ENCODE results near the gene CAPN13. TPM values are rescaled to one million over a fixed set of nuclear protein-coding genes. Genes with fewer than 3 reads are reported as not detected.

CAPN13 gene
- total RNA-seq, 1 donor from 2014 or later: not detected

DNA sequence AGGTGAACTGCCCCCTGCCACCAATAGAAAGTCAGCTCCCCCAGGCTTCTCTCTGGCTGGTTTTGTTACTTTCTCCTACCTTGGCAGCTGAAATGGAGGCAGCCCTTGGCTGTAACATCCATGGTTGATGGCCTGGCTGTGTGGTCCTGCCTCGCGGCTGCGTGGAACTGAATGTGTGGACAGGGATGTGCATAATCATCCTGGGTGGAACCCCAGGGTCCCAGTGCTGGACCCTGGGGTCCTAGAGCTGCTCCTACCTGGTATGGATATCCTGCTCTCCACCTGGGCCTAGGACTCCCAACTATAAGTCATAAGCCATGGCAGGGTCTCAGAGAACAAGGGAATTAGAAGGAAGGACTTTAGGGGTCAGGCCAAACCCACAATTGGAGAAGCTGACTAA is 93.5 kb downstream of the CAPN13 start:
- DNase-seq (ENCODE audit: low spot score in 2 of 2): peak in 1 of 2 donors; percentile 62
- Histone ChIP-seq H3K9me3 (no peaks in the 10 kb centered on the region), H3K27me3 (no peaks in the 10 kb centered on the region), H3K36me3 (no peaks in the 10 kb centered on the region), H3K27ac (no peak overlapping the region), H3K4me3 (no peak overlapping the region), H3K4me1 (no peaks in the 10 kb centered on the region)
- intact Hi-C loops (cut with DNase I): loop anchor here (1.0 to 5.0 kb wide), 3 partner anchors 457 to 809 kb away; partner anchors contain the start of gene EHD3
- TF ChIP-seq, protein P1, sequence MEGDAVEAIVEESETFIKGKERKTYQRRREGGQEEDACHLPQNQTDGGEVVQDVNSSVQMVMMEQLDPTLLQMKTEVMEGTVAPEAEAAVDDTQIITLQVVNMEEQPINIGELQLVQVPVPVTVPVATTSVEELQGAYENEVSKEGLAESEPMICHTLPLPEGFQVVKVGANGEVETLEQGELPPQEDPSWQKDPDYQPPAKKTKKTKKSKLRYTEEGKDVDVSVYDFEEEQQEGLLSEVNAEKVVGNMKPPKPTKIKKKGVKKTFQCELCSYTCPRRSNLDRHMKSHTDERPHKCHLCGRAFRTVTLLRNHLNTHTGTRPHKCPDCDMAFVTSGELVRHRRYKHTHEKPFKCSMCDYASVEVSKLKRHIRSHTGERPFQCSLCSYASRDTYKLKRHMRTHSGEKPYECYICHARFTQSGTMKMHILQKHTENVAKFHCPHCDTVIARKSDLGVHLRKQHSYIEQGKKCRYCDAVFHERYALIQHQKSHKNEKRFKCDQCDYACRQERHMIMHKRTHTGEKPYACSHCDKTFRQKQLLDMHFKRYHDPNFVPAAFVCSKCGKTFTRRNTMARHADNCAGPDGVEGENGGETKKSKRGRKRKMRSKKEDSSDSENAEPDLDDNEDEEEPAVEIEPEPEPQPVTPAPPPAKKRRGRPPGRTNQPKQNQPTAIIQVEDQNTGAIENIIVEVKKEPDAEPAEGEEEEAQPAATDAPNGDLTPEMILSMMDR (IDR thresholded peaks at IDR 0.05): no peak

DNA sequence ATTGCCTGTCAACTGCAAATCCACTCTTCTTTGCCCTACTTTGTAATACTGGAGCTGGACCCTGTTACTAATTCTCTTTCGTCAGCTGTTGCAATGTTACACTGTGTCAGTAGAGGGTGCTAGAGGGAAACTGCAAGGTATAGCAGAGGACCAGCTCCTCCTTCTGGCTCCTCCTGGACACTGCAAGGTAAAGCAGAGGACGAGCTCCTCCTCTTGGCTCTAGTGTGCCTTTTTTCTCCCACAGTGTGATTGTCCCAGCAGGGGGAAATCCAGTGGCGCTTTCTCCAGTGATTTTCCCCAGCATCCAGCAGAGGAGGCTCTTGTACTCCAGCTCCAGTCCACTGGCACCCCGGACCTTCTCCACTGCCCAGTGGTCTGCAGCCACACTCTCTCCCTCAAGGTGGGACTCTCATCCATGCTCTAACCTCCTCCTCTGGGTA is 95.6 kb downstream of the CAPN13 start:
- Histone ChIP-seq H3K36me3 (no peaks in the 10 kb centered on the region), H3K4me3 (no peak overlapping the region), H3K9me3 (no peaks in the 10 kb centered on the region), H3K4me1 (peaks cover 0 to 3% of the 10 kb centered on the region in 2 donors), H3K27me3 (no peaks in the 10 kb centered on the region), H3K27ac (no peak overlapping the region)
- intact Hi-C loops (cut with DNase I): loop anchor here (1.0 to 5.0 kb wide), 3 partner anchors 521 to 811 kb away; partner anchors contain the start of gene EHD3
- DNase-seq (ENCODE audit: low spot score in 2 of 2): peak; percentile 32 to 92
- TF ChIP-seq, protein P1 (IDR thresholded peaks at IDR 0.05): peak; percentile 97 to 99 (median 99)

DNA sequence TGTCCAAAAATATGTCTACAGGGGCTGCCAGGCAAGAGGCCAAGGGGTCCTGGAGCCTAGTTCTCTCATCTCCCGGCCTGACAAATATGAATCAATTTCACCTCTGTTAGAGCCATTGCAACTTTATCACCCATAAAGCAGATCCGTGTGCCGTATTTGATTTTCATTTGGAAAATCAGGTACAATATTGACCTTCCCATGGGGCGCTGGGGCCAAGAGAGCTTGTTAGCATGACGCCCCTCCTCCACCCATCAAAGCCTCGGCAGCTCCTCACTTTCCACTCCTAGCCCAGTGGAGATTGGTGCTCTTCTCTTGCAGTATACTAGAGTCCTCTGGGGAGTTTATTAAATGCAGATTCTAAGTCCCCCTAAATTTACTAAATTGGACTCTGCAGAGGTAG is 96.8 kb downstream of the CAPN13 start:
- DNase-seq (ENCODE audit: low spot score in 2 of 2): peak in 1 of 2 donors; percentile 51
- Histone ChIP-seq H3K27me3 (no peaks in the 10 kb centered on the region), H3K4me1 (peaks cover 0 to 3% of the 10 kb centered on the region in 2 donors), H3K36me3 (no peaks in the 10 kb centered on the region), H3K9me3 (no peaks in the 10 kb centered on the region), H3K27ac (no peak overlapping the region), H3K4me3 (no peak overlapping the region)
- TF ChIP-seq, protein P1 (IDR thresholded peaks at IDR 0.05): no peak
- intact Hi-C loops (cut with DNase I): loop anchor here (5.0 kb wide), 2 partner anchors 522 to 812 kb away; partner anchors contain the start of gene EHD3

DNA sequence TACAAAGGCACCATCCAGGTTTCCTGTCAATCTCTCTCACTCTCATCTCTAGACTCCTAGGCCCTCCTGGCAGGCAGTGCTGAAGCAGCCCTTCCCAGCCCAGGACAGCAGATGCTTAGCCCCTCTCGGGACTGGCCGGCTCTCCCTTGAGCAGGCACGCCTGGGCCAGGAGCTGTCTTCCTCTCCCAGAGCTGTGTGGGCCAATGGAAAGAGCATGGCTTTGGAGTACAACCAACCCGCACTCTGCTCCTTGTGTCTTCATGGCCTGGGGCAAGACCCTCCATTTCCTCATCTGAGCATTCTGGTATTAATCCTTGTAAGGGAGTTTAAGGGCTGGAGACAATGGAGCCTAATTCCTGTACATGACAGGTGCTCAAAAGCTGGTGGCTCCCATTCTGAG is 97.2 kb downstream of the CAPN13 start:
- TF ChIP-seq, protein P1 (IDR thresholded peaks at IDR 0.05): no peak
- intact Hi-C loops (cut with DNase I): loop anchor here (5.0 kb wide), 2 partner anchors 522 to 812 kb away; partner anchors contain the start of gene EHD3
- peak in 1 of 2 donors; percentile 50 for DNase-seq (ENCODE audit: low spot score in 2 of 2)

DNA sequence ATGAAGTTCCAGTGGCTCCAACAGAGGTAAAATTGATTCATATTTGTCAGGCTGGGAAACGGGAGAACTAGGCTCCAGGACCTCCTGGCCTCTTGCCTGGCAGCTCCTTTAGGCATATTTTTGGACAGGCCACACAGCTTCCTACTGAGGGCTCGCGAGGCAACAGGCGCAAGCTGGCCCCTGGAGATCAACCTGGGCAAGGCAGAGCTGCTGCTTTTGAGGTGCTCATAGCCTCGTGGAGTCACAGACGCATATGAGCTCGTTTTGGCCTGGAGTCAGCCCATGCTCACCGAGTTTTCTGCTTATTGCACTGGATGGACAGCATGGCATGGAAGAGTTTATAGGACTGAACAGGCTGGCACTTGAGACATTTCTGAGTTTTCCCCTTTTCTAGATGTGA is 97.7 kb downstream of the CAPN13 start:
- intact Hi-C loops (cut with DNase I): loop anchor here (5.0 kb wide), 5 partner anchors 142 to 362 kb away; partner anchors contain the start of gene LCLAT1
- Histone ChIP-seq H3K4me1 (peaks cover 0 to 3% of the 10 kb centered on the region in 2 donors), H3K27ac (no peak overlapping the region), H3K9me3 (no peaks in the 10 kb centered on the region), H3K36me3 (no peaks in the 10 kb centered on the region), H3K27me3 (no peaks in the 10 kb centered on the region), H3K4me3 (no peak overlapping the region)
- DNase-seq (ENCODE audit: low spot score in 2 of 2): peak in 1 of 2 donors; percentile 42
- TF ChIP-seq, protein P1 (IDR thresholded peaks at IDR 0.05): no peak

More for the DNA sequence above, 97.2 kb downstream of the CAPN13 start:
- Histone ChIP-seq H3K4me1 (peaks cover 0 to 3% of the 10 kb centered on the region in 2 donors), H3K27ac (no peak overlapping the region), H3K9me3 (no peaks in the 10 kb centered on the region), H3K4me3 (no peak overlapping the region), H3K27me3 (no peaks in the 10 kb centered on the region), H3K36me3 (no peaks in the 10 kb centered on the region)
